ENCODE results near the gene TRIO. TPM values are rescaled to one million over a fixed set of nuclear protein-coding genes. Genes with fewer than 3 reads are reported as not detected.

The TRIO gene
- total RNA-seq, 4 donors from 2014 or later = 67.4 to 103 (median 94.7) TPM

DNA sequence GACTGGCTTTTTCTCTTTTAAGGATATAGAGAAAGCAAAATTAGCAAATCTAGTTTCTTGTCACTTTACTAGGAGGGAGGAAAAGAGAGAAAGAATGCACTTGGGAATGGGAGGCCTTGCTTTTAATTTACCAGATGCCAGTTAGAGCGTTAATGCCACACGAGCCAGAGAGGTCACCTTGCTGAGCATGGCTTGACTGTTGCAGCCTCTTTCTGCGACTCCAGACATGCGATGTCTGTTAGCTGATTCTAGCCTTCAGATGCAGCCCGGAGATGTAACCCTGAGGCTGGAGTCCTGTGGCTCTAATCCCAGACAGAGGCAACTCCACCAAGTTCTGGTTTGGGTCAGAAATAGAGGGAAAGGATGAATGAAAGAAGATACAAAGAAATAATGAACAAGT, 152.5 kb downstream of the TRIO start:
- H3K36me3 ChIP-seq = peaks cover 5 to 19% of the 10 kb centered on the region in 2 donors
- DNase-seq = no peak
- H3K4me3 ChIP-seq (replicated peaks in 1 of 3) = no peak overlapping the region
- 89% methylated on average over 5 of the region's 5 CpGs for WGBS, 2 donors
- H3K9me3 ChIP-seq = no peaks in the 10 kb centered on the region
- no peaks in the 10 kb centered on the region for H3K27me3 ChIP-seq
- H3K4me1 ChIP-seq = no peaks in the 10 kb centered on the region
- intact Hi-C loops (cut with DNase I) = no loop called here
- TF ChIP-seq, protein P1, sequence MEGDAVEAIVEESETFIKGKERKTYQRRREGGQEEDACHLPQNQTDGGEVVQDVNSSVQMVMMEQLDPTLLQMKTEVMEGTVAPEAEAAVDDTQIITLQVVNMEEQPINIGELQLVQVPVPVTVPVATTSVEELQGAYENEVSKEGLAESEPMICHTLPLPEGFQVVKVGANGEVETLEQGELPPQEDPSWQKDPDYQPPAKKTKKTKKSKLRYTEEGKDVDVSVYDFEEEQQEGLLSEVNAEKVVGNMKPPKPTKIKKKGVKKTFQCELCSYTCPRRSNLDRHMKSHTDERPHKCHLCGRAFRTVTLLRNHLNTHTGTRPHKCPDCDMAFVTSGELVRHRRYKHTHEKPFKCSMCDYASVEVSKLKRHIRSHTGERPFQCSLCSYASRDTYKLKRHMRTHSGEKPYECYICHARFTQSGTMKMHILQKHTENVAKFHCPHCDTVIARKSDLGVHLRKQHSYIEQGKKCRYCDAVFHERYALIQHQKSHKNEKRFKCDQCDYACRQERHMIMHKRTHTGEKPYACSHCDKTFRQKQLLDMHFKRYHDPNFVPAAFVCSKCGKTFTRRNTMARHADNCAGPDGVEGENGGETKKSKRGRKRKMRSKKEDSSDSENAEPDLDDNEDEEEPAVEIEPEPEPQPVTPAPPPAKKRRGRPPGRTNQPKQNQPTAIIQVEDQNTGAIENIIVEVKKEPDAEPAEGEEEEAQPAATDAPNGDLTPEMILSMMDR (IDR thresholded peaks at IDR 0.05) = no peak
- TF ChIP-seq POLR2A (IDR thresholded peaks at IDR 0.05) = no peak
- no peak overlapping the region for H3K27ac ChIP-seq

DNA sequence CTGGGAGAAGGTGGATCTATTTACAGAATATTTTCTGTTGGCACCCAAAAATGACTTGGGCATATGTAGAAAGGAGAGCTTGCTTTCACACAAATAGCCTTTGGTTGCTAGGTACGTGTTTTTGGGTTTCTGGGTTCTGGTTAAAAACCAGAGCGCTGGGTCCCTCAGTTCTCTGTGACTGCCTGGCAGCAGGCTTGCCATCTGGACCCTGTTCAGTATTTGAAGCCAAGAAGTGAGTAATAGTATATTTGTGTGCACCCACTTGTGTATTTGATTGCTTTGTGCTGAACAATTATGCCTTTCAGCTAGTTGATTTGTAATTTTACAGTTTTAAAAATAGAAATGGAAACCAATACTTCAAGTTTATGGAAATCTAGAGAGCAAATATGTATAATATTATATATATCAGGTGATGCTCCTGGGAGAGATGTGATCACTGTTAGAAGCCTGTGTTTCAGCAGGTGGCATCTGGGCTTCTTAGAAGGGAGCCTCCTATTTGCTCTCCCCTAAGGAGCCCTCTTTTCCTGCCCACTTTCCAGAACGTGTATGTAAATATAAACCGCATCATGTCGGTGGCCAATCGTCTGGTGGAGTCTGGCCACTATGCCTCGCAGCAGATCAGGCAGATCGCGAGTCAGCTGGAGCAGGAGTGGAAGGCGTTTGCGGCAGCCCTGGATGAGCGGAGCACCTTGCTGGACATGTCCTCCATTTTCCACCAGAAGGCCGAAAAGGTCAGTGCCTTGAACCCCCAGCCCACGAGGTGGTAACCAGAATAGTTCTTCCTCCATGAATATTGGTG, 153.6 kb downstream of the TRIO start:
- Histone ChIP-seq H3K27ac (no peak overlapping the region), H3K4me1 (no peaks in the 10 kb centered on the region), H3K9me3 (no peaks in the 10 kb centered on the region), H3K36me3 (peaks cover 0 to 13% of the 10 kb centered on the region in 2 donors), H3K4me3 (replicated peaks in 1 of 3) (no peak overlapping the region), H3K27me3 (no peaks in the 10 kb centered on the region)
- intact Hi-C loops (cut with DNase I) = no loop called here
- TF ChIP-seq POLR2A (IDR thresholded peaks at IDR 0.05) = no peak
- TF ChIP-seq, protein P1 (IDR thresholded peaks at IDR 0.05) = no peak
- WGBS, 2 donors = 90 to 91% methylated on average over 12 to 14 of the region's 14 CpGs
- DNase-seq = no peak

DNA sequence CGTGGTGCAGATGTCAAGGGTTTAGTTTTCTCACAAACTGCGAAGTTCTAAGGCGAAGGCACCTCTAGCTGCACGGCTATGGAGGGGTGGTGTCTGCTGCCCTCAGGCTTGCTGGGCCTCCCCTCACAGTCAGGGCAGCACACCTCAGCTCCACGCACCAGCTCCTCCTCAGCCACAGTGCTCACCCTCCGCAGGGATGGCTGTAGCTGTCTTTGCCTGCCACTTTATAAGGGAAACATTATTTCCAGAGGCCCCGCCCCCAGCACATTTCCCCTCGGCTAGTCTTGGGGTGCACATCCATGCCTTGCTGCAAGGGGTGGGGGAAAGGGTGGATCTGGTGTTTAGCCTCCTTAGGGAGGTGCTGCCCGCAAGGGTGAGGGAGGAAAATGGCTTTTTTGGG, 154.6 kb downstream of the TRIO start:
- Histone ChIP-seq H3K27ac (no peak overlapping the region), H3K36me3 (peaks cover 0 to 13% of the 10 kb centered on the region in 2 donors)
- DNase-seq = no peak

DNA sequence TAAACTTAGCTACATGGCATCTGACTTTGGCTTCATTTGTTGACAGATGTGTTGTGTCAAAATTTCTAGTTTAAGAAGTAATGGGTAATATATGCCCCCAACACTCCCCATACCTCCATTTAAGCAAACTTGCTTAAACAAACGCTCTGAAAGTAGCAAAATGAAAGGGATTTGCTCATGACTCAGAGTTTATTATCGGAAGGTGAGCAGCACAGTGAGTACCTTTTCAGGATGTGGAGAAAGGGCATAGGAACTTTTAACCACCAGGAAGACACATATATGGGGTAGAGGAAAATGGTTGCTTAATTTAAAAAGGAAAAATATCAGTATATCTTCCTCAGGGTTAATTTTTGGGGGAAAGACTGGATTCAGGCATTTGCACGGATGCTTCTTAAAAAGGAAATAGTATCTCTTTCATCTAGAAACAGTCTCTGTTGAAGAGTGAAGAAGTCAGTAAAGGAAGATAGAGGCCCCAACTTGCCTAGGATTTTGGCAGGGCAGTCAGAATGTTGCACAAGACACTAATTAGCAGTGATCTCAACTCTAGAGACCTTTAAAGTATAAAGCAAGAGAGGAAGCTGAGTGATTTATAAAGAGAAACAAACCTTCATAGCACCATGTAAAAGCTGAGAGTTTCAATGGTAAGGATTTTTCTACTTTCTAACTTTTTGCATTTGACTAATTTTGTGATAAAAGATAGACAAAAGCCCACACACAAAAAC, 155.1 kb downstream of the TRIO start:
- Histone ChIP-seq H3K4me1 (no peaks in the 10 kb centered on the region), H3K4me3 (replicated peaks in 1 of 3) (no peak overlapping the region), H3K9me3 (no peaks in the 10 kb centered on the region), H3K36me3 (peaks cover 0 to 9% of the 10 kb centered on the region in 2 donors), H3K27ac (no peak overlapping the region), H3K27me3 (no peaks in the 10 kb centered on the region)
- TF ChIP-seq, protein P1 (IDR thresholded peaks at IDR 0.05) = no peak
- no peak for TF ChIP-seq POLR2A (IDR thresholded peaks at IDR 0.05)
- WGBS, 2 donors = 87 to 90% methylated on average over 3 of the region's 3 CpGs
- intact Hi-C loops (cut with DNase I) = no loop called here
- no peak for DNase-seq

More for the DNA sequence above, 154.6 kb downstream of the TRIO start:
- no peak overlapping the region for H3K4me3 ChIP-seq (replicated peaks in 1 of 3)
- intact Hi-C loops (cut with DNase I) = no loop called here
- no peaks in the 10 kb centered on the region for H3K4me1 ChIP-seq
- no peaks in the 10 kb centered on the region for H3K9me3 ChIP-seq
- WGBS, 2 donors = 88 to 90% methylated on average over 9 of the region's 9 CpGs
- no peaks in the 10 kb centered on the region for H3K27me3 ChIP-seq
- TF ChIP-seq POLR2A (IDR thresholded peaks at IDR 0.05) = no peak
- TF ChIP-seq, protein P1 (IDR thresholded peaks at IDR 0.05) = no peak

DNA sequence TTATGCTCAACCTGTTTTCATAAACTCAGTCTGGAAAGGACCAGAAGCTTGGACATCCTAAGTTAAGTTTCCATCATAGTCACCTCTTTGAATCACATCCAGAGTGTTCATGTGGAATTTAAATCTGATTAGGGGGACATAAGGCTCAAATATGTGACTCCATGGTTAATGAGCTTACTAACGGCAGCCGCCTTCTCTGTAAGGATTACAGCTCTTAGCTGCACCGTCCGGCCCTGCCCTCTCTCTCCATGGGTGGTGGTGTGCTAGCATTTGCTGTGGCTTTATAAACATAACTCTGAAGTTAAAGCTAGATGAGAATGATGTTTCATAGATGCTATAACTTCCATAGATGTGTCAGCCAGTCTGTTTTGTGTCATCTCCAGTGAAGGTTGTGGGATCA, 156.5 kb downstream of the TRIO start:
- intact Hi-C loops (cut with DNase I) = no loop called here
- WGBS, 2 donors = 93 to 94% methylated on average over 4 of the region's 4 CpGs
- Histone ChIP-seq H3K36me3 (peaks cover 0 to 5% of the 10 kb centered on the region in 2 donors), H3K27ac (no peak overlapping the region), H3K4me1 (no peaks in the 10 kb centered on the region), H3K4me3 (replicated peaks in 1 of 3) (no peak overlapping the region), H3K27me3 (no peaks in the 10 kb centered on the region), H3K9me3 (no peaks in the 10 kb centered on the region)
- no peak for DNase-seq
- TF ChIP-seq POLR2A (IDR thresholded peaks at IDR 0.05) = no peak
- TF ChIP-seq, protein P1 (IDR thresholded peaks at IDR 0.05) = no peak
